H1 (cell line): ENCODE data around the gene CTNNA3.

ENCODE experiments used
- ATF3 ChIP-seq: IDR thresholded peaks from 2 replicates; pipeline ENCODE4 v1.6.1; 2011; ENCODE audit warnings: low read depth, mild to moderate bottlenecking, low read length; ENCODE audit not compliant: insufficient read depth
- CEBPB ChIP-seq: IDR thresholded peaks from 2 replicates; pipeline ENCODE4 v1.6.1; 2012; ENCODE audit warnings: low read depth, low read length
- CREB1 ChIP-seq: IDR thresholded peaks from 2 replicates; pipeline ENCODE4 v1.6.1; 2012; ENCODE audit warnings: inconsistent platforms
- EP300 ChIP-seq, 2 experiments: IDR thresholded peaks; 1 replicate in 1 of 2; 2 replicates in 1 of 2; pipeline ENCODE4 v1.6.1; 2011 to 2012; ENCODE audit warnings: low read depth in 2 of 2, low read length in 2 of 2, mild to moderate bottlenecking in 2 of 2, borderline replicate concordance in 1 of 2, inconsistent platforms in 1 of 2, moderate library complexity in 1 of 2
- JUN ChIP-seq: IDR thresholded peaks from 2 replicates; pipeline ENCODE4 v1.6.1; 2011; ENCODE audit warnings: low read depth, mild to moderate bottlenecking, improper control_type of control experiment, low read length
- JUND ChIP-seq: IDR thresholded peaks from 2 replicates; pipeline ENCODE4 v1.6.1; 2011; ENCODE audit warnings: mild to moderate bottlenecking, improper control_type of control experiment, low read length
- NANOG ChIP-seq: IDR thresholded peaks from 2 replicates; pipeline ENCODE4 v1.6.1; 2011; ENCODE audit warnings: low read length, low read depth, mild to moderate bottlenecking, inconsistent platforms; ENCODE audit not compliant: insufficient read depth, poor library complexity, severe bottlenecking
- RAD21 ChIP-seq, 2 experiments: IDR thresholded peaks in 1 of 2; conservative IDR thresholded peaks in 1 of 2; 2 replicates each; pipeline ENCODE4 v1.6.1; 2011; ENCODE audit warnings: low read depth in 2 of 2, low read length in 2 of 2, improper control_type of control experiment in 1 of 2, inconsistent platforms in 1 of 2, mild to moderate bottlenecking in 1 of 2, moderate library complexity in 1 of 2
- RNF2 ChIP-seq: fragments of 200-900, 300-1000 bp; sonication (generic); IDR thresholded peaks from 2 replicates; pipeline ENCODE4 v1.7.1; 2016; ENCODE audit warnings: borderline replicate concordance, low read depth, mild to moderate bottlenecking, antibody characterized with exemption, low read length; ENCODE audit not compliant: poor library complexity, severe bottlenecking; ENCODE audit errors: missing control alignments
- SIX5 ChIP-seq: IDR thresholded peaks from 2 replicates; pipeline ENCODE4 v1.6.1; 2011; ENCODE audit warnings: mild to moderate bottlenecking, low read depth, low read length
- SUZ12 ChIP-seq: fragments of 200-600 bp; sonication (generic); IDR thresholded peaks from 2 replicates; pipeline ENCODE4 v1.6.1; 2012; ENCODE audit warnings: mild to moderate bottlenecking, inconsistent platforms, low read length, moderate library complexity, mixed read lengths
- TF ChIP-seq, protein P1 (sequence below), 3 experiments: IDR thresholded peaks; 1 replicate in 2 of 3; 2 replicates in 1 of 3; pipeline versions ENCODE4 v1.5.1 to v1.6.1; 2011; ENCODE audit warnings: low read length in 3 of 3, mild to moderate bottlenecking in 3 of 3, inconsistent platforms in 2 of 3, low read depth in 1 of 3, moderate library complexity in 1 of 3; ENCODE audit not compliant: insufficient read depth in 1 of 3; ENCODE audit errors: control extremely low read depth in 1 of 3

GRCh38 chr10:67609996-67610793 lies 85.8 kb downstream of the CTNNA3 start:
- TF ChIP-seq CREB1: no peak
- TF ChIP-seq, protein P1, sequence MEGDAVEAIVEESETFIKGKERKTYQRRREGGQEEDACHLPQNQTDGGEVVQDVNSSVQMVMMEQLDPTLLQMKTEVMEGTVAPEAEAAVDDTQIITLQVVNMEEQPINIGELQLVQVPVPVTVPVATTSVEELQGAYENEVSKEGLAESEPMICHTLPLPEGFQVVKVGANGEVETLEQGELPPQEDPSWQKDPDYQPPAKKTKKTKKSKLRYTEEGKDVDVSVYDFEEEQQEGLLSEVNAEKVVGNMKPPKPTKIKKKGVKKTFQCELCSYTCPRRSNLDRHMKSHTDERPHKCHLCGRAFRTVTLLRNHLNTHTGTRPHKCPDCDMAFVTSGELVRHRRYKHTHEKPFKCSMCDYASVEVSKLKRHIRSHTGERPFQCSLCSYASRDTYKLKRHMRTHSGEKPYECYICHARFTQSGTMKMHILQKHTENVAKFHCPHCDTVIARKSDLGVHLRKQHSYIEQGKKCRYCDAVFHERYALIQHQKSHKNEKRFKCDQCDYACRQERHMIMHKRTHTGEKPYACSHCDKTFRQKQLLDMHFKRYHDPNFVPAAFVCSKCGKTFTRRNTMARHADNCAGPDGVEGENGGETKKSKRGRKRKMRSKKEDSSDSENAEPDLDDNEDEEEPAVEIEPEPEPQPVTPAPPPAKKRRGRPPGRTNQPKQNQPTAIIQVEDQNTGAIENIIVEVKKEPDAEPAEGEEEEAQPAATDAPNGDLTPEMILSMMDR (IDR thresholded peaks at IDR 0.05; ENCODE audit: control extremely low read depth in 1 of 3, insufficient read depth in 1 of 3, low read depth in 1 of 3, low read length in 3 of 3): no peak
- no peak for TF ChIP-seq SUZ12
- no peak for TF ChIP-seq EP300 (IDR thresholded peaks at IDR 0.05; ENCODE audit: borderline replicate concordance in 1 of 2, low read depth in 2 of 2, low read length in 2 of 2)
- TF ChIP-seq JUN: no peak
- TF ChIP-seq NANOG: no peak
- no peak for TF ChIP-seq ATF3
- TF ChIP-seq SIX5: no peak
- no peak for TF ChIP-seq CEBPB
- no peak for TF ChIP-seq JUND
- TF ChIP-seq RAD21 (IDR thresholded peaks at IDR 0.05 in 1 of 2, conservative IDR thresholded peaks at IDR 0.05 in 1 of 2; ENCODE audit: low read depth in 2 of 2, low read length in 2 of 2): no peak
- no peak for TF ChIP-seq RNF2
